GM18873 (cell line): ENCODE measurements around the gene EIF5AL1.
A peak's percentile ranks its signal among the peaks of the same experiment; 100 is the strongest.
"Not testable (repeated sequence)": the region's sequence is repeated elsewhere in the genome, so short reads cannot be mapped to it uniquely, and the experiment has no call there.

Experiments used
- ATAC-seq: cut with Tn5 transposase; IDR thresholded peaks from one replicate; pipeline ENCODE4 v1.9.1; 2021; ENCODE audit warnings: mild to moderate bottlenecking, moderate library complexity, moderate number of reproducible peaks; ENCODE audit not compliant: unreplicated experiment, low FRiP score

Gene EIF5AL1

GRCh38 chr10:79484476-79484875 is 27.9 kb upstream of the EIF5AL1 start:
- no peak for ATAC-seq

GRCh38 chr10:79487296-79488194 is 24.8 kb upstream of the EIF5AL1 start:
- peak; percentile 74 for ATAC-seq

- ATAC-seq = no peak
These were observed 24.0 kb upstream of the EIF5AL1 start for GRCh38 chr10:79488336-79488735.

GRCh38 chr10:79488870-79489269 is 23.5 kb upstream of the EIF5AL1 start:
- ATAC-seq = no peak

GRCh38 chr10:79490400-79491142 is 21.8 kb upstream of the EIF5AL1 start:
- no peak for ATAC-seq

DNA sequence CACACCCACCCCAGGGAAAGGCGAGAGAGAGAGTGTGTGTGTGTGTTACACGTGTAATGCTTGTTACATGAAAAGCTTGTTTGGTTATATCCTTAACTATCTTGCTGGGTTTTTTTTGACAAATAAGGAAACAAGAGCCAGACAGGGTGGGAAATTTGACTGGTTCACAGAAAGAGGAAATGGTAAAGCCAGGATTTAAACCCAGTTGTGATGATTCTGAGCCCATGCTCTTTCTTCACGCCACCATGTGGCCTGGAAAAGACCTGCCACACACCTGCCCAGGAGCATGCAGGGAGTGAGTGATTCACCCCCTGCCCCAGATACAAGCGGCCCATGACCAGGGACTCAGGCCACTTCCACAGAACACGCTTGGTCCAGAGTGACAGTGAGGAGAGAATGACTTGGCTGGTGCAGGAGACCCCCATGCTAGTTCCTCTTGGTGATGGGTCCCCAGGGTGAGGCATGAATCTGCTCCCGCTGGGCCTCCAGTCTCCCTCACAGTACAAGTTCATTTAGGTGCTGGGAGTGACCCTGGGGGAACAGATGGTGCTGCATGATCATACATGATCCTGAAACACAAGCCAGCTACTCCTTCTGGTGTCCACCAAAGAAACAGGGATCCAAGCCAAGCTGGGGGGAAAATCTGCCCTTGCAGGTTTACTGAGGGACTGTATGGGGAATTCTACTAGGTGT is 21.0 kb upstream of the EIF5AL1 start:
- no peak for ATAC-seq

DNA sequence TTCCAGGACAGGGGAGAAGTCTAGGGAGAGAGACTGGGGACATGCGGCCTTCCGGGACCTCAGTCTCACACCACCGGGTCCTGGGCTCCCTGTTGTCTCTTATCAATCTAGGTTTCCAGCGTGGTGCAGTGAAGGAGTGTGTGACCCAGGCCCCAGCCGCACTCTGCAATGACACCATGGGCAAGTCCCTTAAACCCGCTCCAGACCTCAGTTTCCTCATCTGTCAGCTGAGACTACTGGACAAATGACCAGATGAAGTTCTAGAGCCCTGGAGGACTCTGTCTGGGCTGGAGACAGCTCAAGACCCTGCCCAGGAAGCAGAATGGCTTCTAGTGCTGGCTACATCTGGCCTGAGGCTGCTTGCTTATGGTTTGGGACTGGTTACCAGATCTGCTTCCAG is 20.1 kb upstream of the EIF5AL1 start:
- ATAC-seq = no peak

GRCh38 chr10:79492839-79493238 is 19.5 kb upstream of the EIF5AL1 start:
- no peak for ATAC-seq

GRCh38 chr10:79493806-79494205 is 18.5 kb upstream of the EIF5AL1 start:
- ATAC-seq = no peak

- no peak for ATAC-seq
These were observed 17.2 kb upstream of the EIF5AL1 start for GRCh38 chr10:79494871-79495705.

DNA sequence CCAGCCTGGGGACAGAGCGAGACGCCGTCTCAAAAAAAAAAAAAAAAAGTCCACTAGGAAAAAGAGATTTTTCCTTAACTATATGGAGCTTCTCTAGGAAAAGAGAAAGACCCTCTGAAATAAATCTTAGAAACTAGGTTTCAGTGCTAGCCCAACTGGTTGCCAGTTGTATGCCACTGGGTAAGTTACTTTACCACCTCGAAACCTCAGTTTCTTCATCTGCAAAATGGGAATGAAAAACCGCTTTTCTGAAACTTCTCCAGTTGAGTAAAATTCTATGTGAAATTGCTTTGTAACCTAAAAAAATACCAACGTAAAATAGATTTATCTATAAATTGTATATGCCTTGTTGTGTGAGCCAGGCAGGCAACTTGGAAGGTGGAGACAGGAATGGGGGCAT is 16.5 kb upstream of the EIF5AL1 start:
- ATAC-seq = no peak

- ATAC-seq = no peak
These were observed 15.4 kb upstream of the EIF5AL1 start for GRCh38 chr10:79496896-79497295.

- no peak for ATAC-seq
These were observed 14.0 kb upstream of the EIF5AL1 start for GRCh38 chr10:79498291-79498829.

DNA sequence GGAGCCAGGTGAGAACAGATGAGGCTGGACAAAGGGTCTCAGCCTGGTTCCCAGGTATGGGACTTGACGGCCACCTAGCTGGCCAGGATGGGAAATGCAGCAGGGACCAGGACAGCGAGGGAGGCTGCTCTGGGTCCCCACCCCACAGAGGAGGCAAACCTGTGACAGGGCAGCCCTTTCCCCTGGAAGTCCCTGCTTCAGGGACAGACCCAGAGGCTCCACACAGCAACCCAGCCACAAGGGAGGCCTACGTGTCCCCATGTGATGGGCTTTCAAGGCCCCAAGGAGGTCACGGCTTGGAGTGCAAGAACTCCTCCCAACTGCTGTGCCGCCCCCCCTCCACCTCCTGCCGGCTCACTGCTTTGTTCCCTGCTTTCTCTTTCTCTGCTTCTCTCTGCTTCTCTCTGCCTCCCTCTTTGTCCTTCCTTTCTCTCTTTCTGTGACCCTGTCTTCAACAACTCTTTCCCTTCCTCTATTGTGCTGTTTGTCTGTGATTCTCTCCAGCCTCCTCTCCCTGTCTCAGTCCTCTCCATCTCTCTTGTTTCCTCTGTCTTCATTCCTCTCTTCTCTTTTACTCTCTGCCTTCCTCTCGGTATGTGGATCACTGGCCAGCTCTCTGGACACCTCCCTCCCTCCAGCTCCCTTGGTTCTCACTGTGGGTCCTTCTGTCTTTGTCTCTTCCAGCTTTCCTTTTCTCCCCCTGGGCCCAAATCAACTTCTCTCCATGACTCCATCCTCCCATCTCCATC is 9.6 kb upstream of the EIF5AL1 start:
- ATAC-seq = no peak

DNA sequence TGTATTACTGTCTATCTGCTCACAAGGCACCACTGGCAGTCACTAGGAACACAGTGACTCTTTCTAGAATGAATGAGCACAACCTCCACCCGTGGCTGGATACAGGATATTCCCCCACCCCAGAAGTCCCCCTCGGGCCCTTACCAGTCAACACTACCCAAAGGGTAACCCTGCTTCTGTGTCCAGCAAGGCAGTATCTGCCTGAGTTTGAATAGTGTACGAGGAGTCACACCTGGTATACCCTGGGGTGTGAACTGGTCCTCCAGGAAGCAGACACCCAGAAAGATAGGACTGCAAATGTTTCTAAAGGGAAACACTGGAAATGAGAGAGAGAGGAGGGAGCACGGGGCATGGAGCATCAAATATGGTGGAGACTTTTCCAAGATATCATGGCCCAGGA is 8.5 kb upstream of the EIF5AL1 start:
- not testable (repeated sequence) for ATAC-seq

- not testable (repeated sequence) for ATAC-seq
These were observed 7.8 kb upstream of the EIF5AL1 start for GRCh38 chr10:79504483-79504882.

GRCh38 chr10:79505328-79505727 is 7.0 kb upstream of the EIF5AL1 start:
- ATAC-seq = not testable (repeated sequence)

- ATAC-seq = no peak
These were observed 6.5 kb upstream of the EIF5AL1 start for GRCh38 chr10:79505829-79506228.
